Neural crest cell (in vitro differentiated cells): ENCODE data around the gene ANAPC10. TPM values are rescaled to one million over a fixed set of nuclear protein-coding genes. Genes with fewer than 3 reads are reported as not detected.

Source experiments
- DNase-seq: peaks from one replicate; pipeline ENCODE4 v3.0.0; 2021; ENCODE audit warnings: low read depth, mixed read lengths, low spot score
- H3K27ac Mint-ChIP-seq: one replicate; pipeline ENCODE4 v1.8.0; 2021; ENCODE audit warnings: mild to moderate bottlenecking, mixed read lengths; ENCODE audit not compliant: unreplicated experiment
- H3K27me3 Mint-ChIP-seq: 2 replicates; pipeline ENCODE4 v1.8.0; 2021; ENCODE audit warnings: low read depth, mild to moderate bottlenecking, mixed read lengths
- H3K36me3 Mint-ChIP-seq: 2 replicates; pipeline ENCODE4 v1.8.0; 2021; ENCODE audit warnings: low read depth, mild to moderate bottlenecking, mixed read lengths
- H3K4me1 Mint-ChIP-seq: 2 replicates; pipeline ENCODE4 v1.8.0; 2021; ENCODE audit warnings: mixed read lengths
- H3K4me3 Mint-ChIP-seq: one replicate; pipeline ENCODE4 v1.8.0; 2021; ENCODE audit warnings: mild to moderate bottlenecking, mixed read lengths
- H3K9me3 Mint-ChIP-seq: 2 replicates; pipeline ENCODE4 v1.8.0; 2021; ENCODE audit warnings: mixed read lengths
- CTCF ChIP-seq: fragments of 200-600 bp; sonication (generic); conservative IDR thresholded peaks from 2 replicates; pipeline ENCODE4 v1.5.0; 2021; ENCODE audit warnings: antibody characterized with exemption, mild to moderate bottlenecking
- total RNA-seq: library from RNA; stranded (reverse); gene quantifications from 2 replicates; pipeline ENCODE4 v1.2.1, GENCODE V29; 2021

The ANAPC10 gene
- total RNA-seq, 1 donor from 2014 or later, result 19.4 TPM

GRCh38 chr4:144967161-144967560, 130.8 kb downstream of the ANAPC10 start:
- no peak for TF ChIP-seq CTCF
- Mint-ChIP-seq H3K9me3 (peaks cover 5% of the 10 kb centered on the region), H3K4me1 (no peaks in the 10 kb centered on the region), H3K36me3 (peaks cover 2% of the 10 kb centered on the region), H3K27ac (no peak overlapping the region), H3K27me3 (no peaks in the 10 kb centered on the region), H3K4me3 (no peak overlapping the region)
- DNase-seq, result no peak

GRCh38 chr4:144962300-144962699, 135.7 kb downstream of the ANAPC10 start:
- DNase-seq, result no peak
- Mint-ChIP-seq H3K9me3 (peaks cover 24% of the 10 kb centered on the region), H3K4me1 (no peaks in the 10 kb centered on the region), H3K27me3 (no peaks in the 10 kb centered on the region), H3K4me3 (no peak overlapping the region), H3K27ac (no peak overlapping the region), H3K36me3 (peaks cover 29% of the 10 kb centered on the region)
- TF ChIP-seq CTCF, result no peak

- TF ChIP-seq CTCF, result no peak
- H3K9me3 Mint-ChIP-seq, result peaks cover 31% of the 10 kb centered on the region
Measured at GRCh38 chr4:144955104-144955503, 142.9 kb downstream of the ANAPC10 start.

GRCh38 chr4:144954230-144954629, 143.8 kb downstream of the ANAPC10 start:
- Mint-ChIP-seq H3K9me3 (peaks cover 23% of the 10 kb centered on the region), H3K4me1 (peaks cover 12% of the 10 kb centered on the region), H3K4me3 (no peak overlapping the region), H3K27me3 (no peaks in the 10 kb centered on the region), H3K27ac (peak overlapping the region; percentile 91), H3K36me3 (peaks cover 34% of the 10 kb centered on the region)
- TF ChIP-seq CTCF, result no peak
- no peak for DNase-seq

More at GRCh38 chr4:144955104-144955503, 142.9 kb downstream of the ANAPC10 start:
- Mint-ChIP-seq H3K36me3 (peaks cover 42% of the 10 kb centered on the region), H3K27ac (peak overlapping the region; percentile 51), H3K4me1 (peaks cover 12% of the 10 kb centered on the region), H3K27me3 (no peaks in the 10 kb centered on the region), H3K4me3 (no peak overlapping the region)
- DNase-seq, result no peak

- DNase-seq, result no peak
- no peaks in the 10 kb centered on the region for H3K27me3 Mint-ChIP-seq
- H3K27ac Mint-ChIP-seq, result no peak overlapping the region
- no peak overlapping the region for H3K4me3 Mint-ChIP-seq
- peaks cover 9% of the 10 kb centered on the region for H3K9me3 Mint-ChIP-seq
- no peak for TF ChIP-seq CTCF
- peaks cover 12% of the 10 kb centered on the region for H3K36me3 Mint-ChIP-seq
- peaks cover 12% of the 10 kb centered on the region for H3K4me1 Mint-ChIP-seq
Measured at GRCh38 chr4:144948421-144948820, 149.6 kb downstream of the ANAPC10 start.

- peaks cover 5% of the 10 kb centered on the region for H3K9me3 Mint-ChIP-seq
Measured at GRCh38 chr4:144948009-144948408, 150.0 kb downstream of the ANAPC10 start.

More at GRCh38 chr4:144948009-144948408, 150.0 kb downstream of the ANAPC10 start:
- peaks cover 12% of the 10 kb centered on the region for H3K4me1 Mint-ChIP-seq
- DNase-seq, result no peak
- H3K27me3 Mint-ChIP-seq, result no peaks in the 10 kb centered on the region
- no peak for TF ChIP-seq CTCF
- peaks cover 10% of the 10 kb centered on the region for H3K36me3 Mint-ChIP-seq
- H3K27ac Mint-ChIP-seq, result peak overlapping the region; percentile 10
- H3K4me3 Mint-ChIP-seq, result no peak overlapping the region
